Right kidney (tissue), 9 donors: ENCODE measurements around the gene CACNA1C.

Experiments
- DNase-seq: peaks from one replicate; pipeline ENCODE4 v3.0.0-alpha.2; 2016
- long read RNA-seq, 8 donors: transcript quantifications; one replicate each; lab custom pipeline, GENCODE V29; 2026

CACNA1C gene
- long read RNA-seq, donor 1, result 0 reads
- long read RNA-seq, donor 2, result 0 reads
- long read RNA-seq, donor 3, result 0 reads
- long read RNA-seq, donor 4, partial matches to known transcripts, result 8 of 8 reads
- long read RNA-seq, donor 4, other reads (novel, unspliced or antisense), result 0 of 8 reads
- long read RNA-seq, donor 5, result 0 reads
- long read RNA-seq, donor 6, result 0 reads
- long read RNA-seq, donor 7, partial matches to known transcripts, result 7 of 7 reads
- long read RNA-seq, donor 7, other reads (novel, unspliced or antisense), result 0 of 7 reads
- long read RNA-seq, donor 8, result 0 reads

DNA sequence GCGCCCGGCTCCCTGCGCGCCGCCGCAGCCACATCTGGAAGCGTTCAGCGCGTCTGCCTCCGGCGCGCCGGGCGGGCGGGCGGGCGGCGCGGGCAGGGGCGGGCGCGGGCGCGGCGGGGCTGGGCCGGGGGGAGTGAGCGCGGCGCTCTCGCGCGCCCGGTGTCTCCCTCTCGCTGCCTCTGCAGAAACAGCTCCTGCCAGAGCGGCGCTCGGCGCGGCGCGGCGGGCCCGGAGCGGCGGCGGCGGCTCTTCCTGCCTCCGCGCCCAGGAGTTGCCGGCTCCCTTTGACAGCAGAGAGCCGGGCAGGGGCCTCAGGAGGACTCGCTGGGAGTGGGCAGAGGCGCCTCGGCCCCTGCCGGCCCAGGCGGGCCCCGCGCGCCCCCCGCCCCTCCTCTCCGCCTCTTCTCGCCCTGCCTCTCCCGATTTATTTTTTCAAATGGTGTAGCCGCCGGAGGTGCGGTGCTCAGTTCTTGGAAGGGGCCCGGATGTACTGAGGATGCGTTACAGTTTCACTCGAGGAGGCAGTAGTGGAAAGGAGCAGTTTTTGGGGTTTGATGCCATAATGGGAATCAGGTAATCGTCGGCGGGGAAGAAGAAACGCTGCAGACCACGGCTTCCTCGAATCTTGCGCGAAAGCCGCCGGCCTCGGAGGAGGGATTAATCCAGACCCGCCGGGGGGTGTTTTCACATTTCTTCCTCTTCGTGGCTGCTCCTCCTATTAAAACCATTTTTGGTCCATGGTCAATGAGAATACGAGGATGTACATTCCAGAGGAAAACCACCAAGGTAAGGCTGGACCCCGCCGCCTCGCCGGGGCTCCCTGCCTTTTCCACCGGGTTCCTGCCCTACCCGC lies at the start of gene CACNA1C:
TSS of gene CACNA1C (plus strand) at position 162 of the 853 bp plus-strand sequence. CDS start at position 738, 576 bp downstream.
- peak; percentile 82 for DNase-seq

DNA sequence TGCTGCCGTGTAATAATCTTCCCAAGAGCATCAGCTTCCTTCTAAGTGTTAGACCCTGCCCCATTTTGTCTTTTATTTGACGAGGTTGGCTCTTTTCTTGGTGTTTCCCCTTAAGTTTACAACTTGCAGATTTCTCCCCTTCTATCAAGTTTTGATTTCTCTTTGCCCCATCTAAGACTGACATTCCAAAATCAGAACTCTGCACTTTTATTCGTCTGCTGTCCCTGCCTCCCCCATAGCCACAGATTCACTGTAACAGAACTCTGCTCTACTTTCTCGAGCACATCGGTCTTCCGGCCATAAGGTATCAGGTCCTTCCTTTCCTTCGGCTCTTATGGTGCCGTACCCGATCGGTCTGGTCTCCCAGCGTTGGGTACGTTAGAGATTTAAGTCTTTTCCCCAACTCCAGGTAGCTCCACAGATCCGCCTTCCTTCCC lies 49.1 kb upstream of the CACNA1C start:
- DNase-seq, result no peak

- peak; percentile 97 for DNase-seq
Observed at GRCh38 chr12:2004113-2004929, 48.5 kb upstream of the CACNA1C start, which contains the start of gene DCP1B. TSS of gene DCP1B (minus strand) at chr12:2004457. CDS start at chr12:2004431, 26 bp downstream.

DNA sequence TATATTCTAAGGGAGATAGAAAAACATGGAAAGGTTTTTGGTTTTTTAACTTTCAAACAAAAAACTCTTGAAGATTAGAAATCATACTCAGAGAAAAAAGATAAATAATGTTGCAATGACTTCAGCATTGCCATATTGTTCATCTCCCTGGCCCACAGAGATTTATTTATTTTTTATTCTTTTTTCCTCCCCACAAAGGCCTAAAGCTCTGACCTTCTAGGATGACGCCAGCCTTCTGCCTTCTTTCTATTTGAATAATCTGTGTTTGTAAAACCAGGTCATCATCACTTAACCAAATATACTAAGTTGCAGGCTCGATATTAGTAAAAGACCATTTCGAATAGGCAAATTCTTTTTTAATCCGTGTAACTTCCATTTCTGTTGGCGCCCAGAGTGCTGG lies 44.1 kb upstream of the CACNA1C start:
- DNase-seq, result no peak

DNA sequence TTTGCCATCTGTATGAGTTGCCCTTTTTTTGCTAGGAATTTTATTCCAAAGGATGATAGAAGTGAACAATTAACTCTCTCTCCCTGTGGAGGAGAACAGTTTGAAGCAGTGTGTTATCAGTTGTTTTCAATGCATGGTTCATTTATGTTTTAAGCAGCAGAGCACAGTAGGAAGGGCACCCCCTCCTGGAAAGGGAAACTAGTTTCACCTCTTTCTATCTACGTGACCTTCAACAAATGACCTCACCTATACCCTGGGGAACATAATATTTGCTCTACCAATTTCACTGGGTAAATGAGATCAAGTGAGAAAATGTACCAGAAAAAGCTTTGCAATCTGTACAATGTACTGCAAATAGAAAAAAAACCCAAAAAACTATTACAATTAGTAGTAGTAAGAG lies 43.2 kb upstream of the CACNA1C start:
- DNase-seq, result no peak

GRCh38 chr12:2011643-2012607 lies 40.9 kb upstream of the CACNA1C start:
- DNase-seq, result no peak

GRCh38 chr12:2013086-2013485 lies 39.7 kb upstream of the CACNA1C start:
- DNase-seq, result no peak

DNA sequence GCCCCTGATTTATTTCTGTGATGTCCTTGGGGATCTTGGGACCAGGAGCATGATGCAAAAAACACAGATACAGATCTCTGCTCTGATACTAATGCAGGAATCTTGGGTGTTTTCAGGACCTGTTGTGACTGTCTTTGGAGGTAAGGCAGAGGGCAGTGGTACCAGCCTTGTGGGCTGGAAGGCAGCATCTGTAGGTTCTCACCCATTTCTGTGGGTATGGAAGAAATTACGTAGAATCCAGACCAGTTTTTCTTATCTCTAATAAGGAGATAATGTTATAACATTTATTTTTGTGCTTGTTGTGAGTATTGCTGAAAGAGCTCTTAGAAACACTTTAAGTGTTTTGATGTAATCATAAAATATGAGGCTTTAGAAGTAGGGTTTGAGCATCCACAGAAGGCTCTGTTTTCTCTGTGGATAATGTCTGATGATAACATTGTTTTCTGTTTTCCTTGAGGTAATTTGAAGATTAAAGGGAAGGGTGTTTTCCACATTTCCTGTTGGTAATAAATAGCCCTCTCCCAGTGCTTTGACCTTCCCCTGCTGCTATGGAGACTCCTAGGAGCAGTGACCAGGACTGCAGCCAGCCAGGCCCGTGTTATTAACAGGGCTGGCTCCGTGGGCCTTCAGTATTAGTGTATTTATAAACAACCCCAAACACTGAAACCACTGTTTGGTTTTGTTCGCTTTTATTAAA lies 39.1 kb upstream of the CACNA1C start:
- DNase-seq, result no peak

DNA sequence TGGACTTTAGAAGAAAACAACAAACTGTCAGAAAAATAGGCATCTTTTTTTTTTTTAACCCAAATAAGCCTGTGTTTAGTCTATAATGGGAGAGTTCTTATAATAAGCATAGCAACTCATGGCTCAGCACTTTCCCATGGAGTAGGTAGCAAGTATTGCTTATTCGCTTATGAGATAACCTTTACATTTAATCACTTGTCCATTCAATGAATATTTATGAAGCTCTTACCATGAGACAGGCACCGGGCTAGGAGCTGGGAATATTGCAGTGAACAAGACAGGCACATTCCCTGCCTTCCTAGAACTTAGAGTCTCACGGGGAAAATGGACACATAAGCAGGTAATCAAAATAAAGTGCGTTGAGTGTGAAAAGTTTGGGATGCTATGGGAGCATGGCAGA lies 38.6 kb upstream of the CACNA1C start:
- DNase-seq, result no peak

GRCh38 chr12:2016862-2017545 lies 35.8 kb upstream of the CACNA1C start:
- no peak for DNase-seq

DNA sequence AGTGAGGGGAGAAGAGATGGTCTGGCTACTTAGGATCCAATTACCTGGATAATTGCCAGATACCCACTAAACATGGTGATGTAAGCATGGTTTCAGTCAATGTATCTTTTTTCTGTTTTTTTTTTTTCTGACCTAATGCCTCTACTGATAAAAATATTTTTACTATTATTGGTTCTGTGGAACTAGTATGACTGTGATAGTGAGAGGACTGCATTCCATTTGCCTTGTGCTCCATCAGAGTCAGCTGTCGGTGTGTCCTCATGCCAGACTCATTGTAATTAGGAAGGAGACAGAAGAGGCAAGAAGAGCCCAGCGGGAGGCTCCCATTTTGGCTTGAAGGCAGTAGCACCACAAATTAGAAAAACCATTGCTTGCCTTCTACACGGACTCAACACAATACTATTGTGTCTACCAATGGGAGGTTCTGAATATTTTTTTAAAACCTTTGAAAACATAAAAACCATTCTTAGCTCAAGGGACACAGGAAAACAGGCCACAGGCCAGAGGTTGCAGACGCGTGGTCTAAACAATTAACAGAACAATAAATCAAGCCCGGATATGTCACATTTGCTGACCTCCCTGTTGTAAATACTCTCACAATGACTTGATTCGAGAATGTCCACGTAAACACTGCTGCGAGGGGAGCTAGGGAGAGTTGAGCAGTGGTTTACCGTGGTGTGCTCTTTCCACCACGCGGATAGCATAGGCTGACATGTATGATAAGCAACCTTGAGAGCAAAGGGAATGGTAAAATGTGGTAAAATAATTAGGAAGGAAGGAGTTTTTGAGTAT lies 35.0 kb upstream of the CACNA1C start:
- DNase-seq, result peak; percentile 41

GRCh38 chr12:2018391-2018790 lies 34.4 kb upstream of the CACNA1C start:
- no peak for DNase-seq

DNA sequence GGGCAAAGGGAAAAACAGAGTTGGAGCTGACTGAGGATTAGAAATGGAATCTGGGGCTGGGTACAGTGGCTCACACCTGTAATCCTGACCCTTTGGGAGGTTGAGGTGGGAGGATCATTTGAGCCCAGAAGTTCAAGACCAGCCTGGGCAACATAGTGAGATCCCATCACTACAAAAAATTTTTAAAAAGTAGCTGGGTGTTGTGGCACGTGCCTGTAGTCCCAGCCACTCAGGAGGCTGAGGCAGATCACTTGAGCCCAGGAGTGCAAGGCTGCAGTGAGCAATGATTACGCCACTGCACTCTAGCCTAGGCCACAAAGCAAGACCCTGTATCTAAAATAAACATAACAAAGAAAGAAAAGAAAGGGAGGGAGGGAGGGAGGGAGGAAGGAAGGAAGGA lies 33.7 kb upstream of the CACNA1C start:
- DNase-seq, result no peak

DNA sequence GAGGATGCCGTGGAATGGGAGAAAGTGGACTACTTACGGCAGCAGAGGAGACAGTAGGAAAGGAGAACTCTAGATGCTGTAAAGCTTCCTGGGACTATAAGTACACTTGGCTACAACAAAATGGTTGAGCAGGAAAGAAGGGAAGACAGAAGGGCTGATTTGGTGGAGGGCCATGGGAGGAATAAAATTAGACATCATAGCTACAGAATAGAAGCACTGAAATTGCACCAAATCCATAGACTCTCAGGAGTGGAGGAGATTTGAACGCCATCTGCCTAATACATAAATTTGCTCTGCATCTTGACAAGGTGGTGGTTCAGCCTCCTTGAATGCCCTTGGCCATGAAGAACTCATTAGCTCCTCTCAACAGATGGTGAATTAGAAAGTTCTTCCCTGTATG lies 32.3 kb upstream of the CACNA1C start:
- DNase-seq, result no peak

- no peak for DNase-seq
Observed at GRCh38 chr12:2023365-2023764, 29.4 kb upstream of the CACNA1C start.

- no peak for DNase-seq
Observed at GRCh38 chr12:2027351-2027750, 25.4 kb upstream of the CACNA1C start.

DNA sequence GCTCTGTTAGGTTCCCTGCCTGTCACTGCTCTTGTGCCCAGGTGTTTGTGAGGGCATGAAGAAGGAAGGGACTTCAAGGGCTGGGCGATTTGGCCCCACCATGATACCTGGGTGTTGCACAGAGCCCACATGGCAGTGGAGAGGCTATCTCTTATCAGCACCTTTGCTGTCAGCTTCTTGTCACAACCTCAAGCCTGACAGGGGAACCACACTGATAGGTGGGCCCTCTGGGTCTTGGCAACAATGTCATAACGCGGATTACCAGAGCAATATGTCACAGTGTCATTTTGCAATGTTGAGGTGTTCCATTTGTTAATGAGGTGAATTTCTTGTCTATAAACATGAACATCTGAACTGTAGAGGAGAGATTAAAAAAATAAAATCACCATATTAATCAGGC lies 22.9 kb upstream of the CACNA1C start:
- no peak for DNase-seq

DNA sequence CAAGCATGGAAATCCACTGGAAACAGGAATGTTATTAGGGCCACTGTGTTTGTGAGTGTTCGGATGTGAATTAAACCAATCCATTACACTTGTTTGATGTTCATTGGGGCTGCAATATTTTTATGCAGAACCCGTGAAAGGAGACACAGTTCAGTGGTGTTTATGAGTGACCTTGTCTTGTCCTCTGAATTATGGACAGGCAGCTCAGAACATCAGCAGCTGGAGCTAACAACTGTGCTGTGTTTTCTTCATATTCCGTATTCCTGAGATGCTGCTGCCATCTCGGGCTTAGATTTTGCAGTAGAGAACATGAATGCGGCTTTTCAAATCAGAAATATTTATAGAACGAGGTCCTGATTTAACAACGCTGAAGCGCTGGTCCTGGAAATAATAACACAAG lies 20.3 kb upstream of the CACNA1C start:
- DNase-seq, result no peak
